NT2/D1 (cell line): ENCODE results near the gene SVOP.

Experiments used
- YY1 ChIP-seq: IDR thresholded peaks from 2 replicates; pipeline ENCODE4 v1.6.1; 2011; ENCODE audit not compliant: insufficient read length, insufficient read depth
- ZNF274 ChIP-seq: IDR thresholded peaks from 2 replicates; pipeline ENCODE4 v1.6.1; 2011; ENCODE audit warnings: mild to moderate bottlenecking, low read depth, low read length

- no peak for TF ChIP-seq YY1
- TF ChIP-seq ZNF274: no peak
Measured at GRCh38 chr12:108886873-108887629, 133.8 kb downstream of the SVOP start.
